H1 (cell line): ENCODE measurements around the gene SDHAF4. TPM values are rescaled to one million over a fixed set of nuclear protein-coding genes. Genes with fewer than 3 reads are reported as not detected.

Experiments used
- CTCF ChIA-PET: fragments of 300-600 bp; sonication (Branson Sonifier 250); formaldehyde crosslinking; loops from one replicate; lab custom pipeline; 2021; ENCODE audit not compliant: partially characterized antibody; lab: Charles Lee
- POLR2A ChIA-PET: fragments of 300-600 bp; sonication (Branson Sonifier 250); formaldehyde crosslinking; loops from one replicate; lab custom pipeline; 2021; ENCODE audit warnings: inconsistent platforms; ENCODE audit not compliant: partially characterized antibody; lab: Charles Lee
- DNase-seq, 2 experiments: peaks; one replicate each; pipeline versions ENCODE4 v3.0.0 to v3.0.0-alpha.2; 2010 to 2022; ENCODE audit warnings: low spot score in 2 of 2, low read depth in 1 of 2, mixed read lengths in 1 of 2
- FAIRE-seq: peaks from 2 replicates; lab custom pipeline; 2011; peaks lifted over from hg19 to GRCh38; lab: Jason Lieb, UNC
- H2AFZ ChIP-seq: 2 replicates; pipeline ENCODE4 v1.8.1; 2012; ENCODE audit warnings: low read length, inconsistent platforms
- H2AK5ac ChIP-seq: 2 replicates; pipeline ENCODE4 v1.6.1; 2013; ENCODE audit warnings: low read depth, low read length
- H2BK120ac ChIP-seq: replicated peaks from 2 replicates; pipeline ENCODE3; 2013; ENCODE audit warnings: low read depth, low read length, inconsistent platforms
- H2BK12ac ChIP-seq: 2 replicates; pipeline ENCODE4 v1.6.1; 2013; ENCODE audit warnings: low read depth, low read length
- H2BK15ac ChIP-seq: 2 replicates; pipeline ENCODE4 v1.6.1; 2013; ENCODE audit warnings: low read length
- H2BK20ac ChIP-seq: 2 replicates; pipeline ENCODE4 v1.6.1; 2013; ENCODE audit warnings: low read length
- H2BK5ac ChIP-seq: 2 replicates; pipeline ENCODE4 v1.6.1; 2013; ENCODE audit warnings: low read depth, low read length
- H3K14ac ChIP-seq: 2 replicates; pipeline ENCODE4 v1.6.1; 2013; ENCODE audit warnings: inconsistent platforms; ENCODE audit not compliant: insufficient read length
- H3K18ac ChIP-seq: 2 replicates; pipeline ENCODE4 v1.6.1; 2013; ENCODE audit warnings: low read length; ENCODE audit errors: extremely low read depth
- H3K23ac ChIP-seq: 2 replicates; pipeline ENCODE4 v1.6.1; 2013; ENCODE audit warnings: inconsistent platforms; ENCODE audit not compliant: insufficient read length
- H3K23me2 ChIP-seq: 2 replicates; pipeline ENCODE4 v1.6.1; 2013; ENCODE audit warnings: low read depth, low read length
- H3K27ac ChIP-seq: 2 replicates; pipeline ENCODE4 v1.6.1; 2011; ENCODE audit warnings: low read depth, low read length, inconsistent platforms
- H3K27me3 ChIP-seq, 4 experiments: replicated peaks in 1 of 4; 1 replicate in 1 of 4; 2 replicates in 3 of 4; pipeline versions ENCODE4 v1.6.1 to v1.8.1; 2011 to 2013; ENCODE audit warnings: low read length in 3 of 4, mild to moderate bottlenecking in 3 of 4, inconsistent platforms in 2 of 4, mixed read lengths in 2 of 4, moderate library complexity in 1 of 4; ENCODE audit not compliant: control insufficient read depth in 3 of 4, insufficient read depth in 3 of 4; ENCODE audit errors: extremely low read depth in 1 of 4
- H3K36me3 ChIP-seq, 4 experiments: 2 replicates each; pipeline versions ENCODE4 v1.6.1 to v1.8.1; 2011 to 2013; ENCODE audit warnings: mild to moderate bottlenecking in 4 of 4, low read length in 3 of 4, moderate library complexity in 2 of 4, control low read depth in 1 of 4, inconsistent platforms in 1 of 4; ENCODE audit not compliant: insufficient read depth in 4 of 4, control insufficient read depth in 2 of 4
- H3K4ac ChIP-seq: replicated peaks from 2 replicates; pipeline ENCODE3; 2013; ENCODE audit warnings: low read length, low read depth, mixed read lengths, inconsistent platforms; ENCODE audit not compliant: insufficient read length
- H3K4me1 ChIP-seq, 4 experiments: replicated peaks in 1 of 4; 1 replicate in 1 of 4; 2 replicates in 3 of 4; pipeline versions ENCODE4 v1.6.1 to v1.8.1; 2011 to 2013; ENCODE audit warnings: low read length in 3 of 4, inconsistent platforms in 2 of 4, mixed read lengths in 1 of 4; ENCODE audit not compliant: insufficient read depth in 4 of 4, control insufficient read depth in 3 of 4
- H3K4me2 ChIP-seq, 2 experiments: 2 replicates each; pipeline versions ENCODE4 v1.6.1 to v1.8.1; 2011 to 2013; ENCODE audit warnings: low read depth in 2 of 2, low read length in 2 of 2, control low read depth in 1 of 2, inconsistent platforms in 1 of 2, mild to moderate bottlenecking in 1 of 2; ENCODE audit not compliant: insufficient read depth in 1 of 2
- H3K4me3 ChIP-seq, 4 experiments: fragments of 200-600, 300-600 bp in 1 of 4; sonication (generic), shearing (Covaris generic), sonication (Bioruptor Twin) in 1 of 4; 2 replicates each; pipeline versions ENCODE4 v1.5.1 to v1.8.1; 2011 to 2016; ENCODE audit warnings: low read length in 4 of 4, low read depth in 3 of 4, control low read depth in 2 of 4, inconsistent platforms in 2 of 4, mild to moderate bottlenecking in 2 of 4, mixed read lengths in 1 of 4, moderate library complexity in 1 of 4; ENCODE audit not compliant: insufficient read depth in 2 of 4; ENCODE audit errors: extremely low read depth in 1 of 4
- H3K56ac ChIP-seq: replicated peaks from 2 replicates; pipeline ENCODE3; 2013; ENCODE audit warnings: low read depth, mild to moderate bottlenecking, mixed read lengths, low read length, inconsistent platforms; ENCODE audit not compliant: insufficient read length
- H3K79me1 ChIP-seq: 2 replicates; pipeline ENCODE4 v1.6.1; 2013; ENCODE audit warnings: low read depth, low read length, control low read depth
- H3K79me2 ChIP-seq, 2 experiments: 2 replicates each; pipeline versions ENCODE4 v1.6.1 to v1.8.1; 2012 to 2013; ENCODE audit warnings: low read length in 2 of 2, mild to moderate bottlenecking in 2 of 2, inconsistent platforms in 1 of 2; ENCODE audit not compliant: insufficient read depth in 2 of 2, control insufficient read depth in 1 of 2
- H3K9ac ChIP-seq, 4 experiments: replicated peaks in 1 of 4; 1 replicate in 1 of 4; 2 replicates in 3 of 4; pipeline versions ENCODE4 v1.6.1 to v1.8.1; 2011 to 2013; ENCODE audit warnings: low read depth in 3 of 4, low read length in 3 of 4, control low read depth in 2 of 4, mild to moderate bottlenecking in 2 of 4, moderate library complexity in 2 of 4, inconsistent platforms in 1 of 4; ENCODE audit errors: extremely low read depth in 1 of 4
- H3K9me3 ChIP-seq, 2 experiments: 2 replicates each; pipeline versions ENCODE4 v1.6.1 to v1.8.1; 2012 to 2013; ENCODE audit warnings: mild to moderate bottlenecking in 2 of 2, moderate library complexity in 2 of 2, control low read depth in 1 of 2, inconsistent platforms in 1 of 2, low read depth in 1 of 2, low read length in 1 of 2, mixed read lengths in 1 of 2; ENCODE audit not compliant: insufficient read depth in 2 of 2
- H4K20me1 ChIP-seq, 2 experiments: replicated peaks in 1 of 2; 2 replicates each; pipeline versions ENCODE3 to v1.8.1; 2011 to 2013; ENCODE audit warnings: inconsistent platforms in 2 of 2, low read length in 2 of 2, mild to moderate bottlenecking in 1 of 2; ENCODE audit not compliant: insufficient read depth in 2 of 2, control insufficient read depth in 1 of 2
- H4K5ac ChIP-seq: 2 replicates; pipeline ENCODE4 v1.6.1; 2013; ENCODE audit warnings: low read length, low read depth, mixed read lengths, inconsistent platforms; ENCODE audit not compliant: insufficient read length
- H4K8ac ChIP-seq: 2 replicates; pipeline ENCODE4 v1.8.0; 2013; ENCODE audit warnings: mild to moderate bottlenecking, moderate library complexity, low read length, inconsistent platforms; ENCODE audit not compliant: insufficient read depth; ENCODE audit errors: extremely low read depth
- H4K91ac ChIP-seq: replicated peaks from 2 replicates; pipeline ENCODE3; 2013; ENCODE audit warnings: low read length, mixed read lengths, inconsistent platforms; ENCODE audit not compliant: insufficient read length
- CBX5 ChIP-seq: fragments of 300-800, 300-1000 bp; sonication (generic); IDR thresholded peaks from 2 replicates; pipeline ENCODE4 v1.7.1; 2016; ENCODE audit warnings: antibody characterized with exemption, low read length, low read depth
- CBX8 ChIP-seq: fragments of 300-800, 300-1000 bp; sonication (generic); IDR thresholded peaks from 2 replicates; pipeline ENCODE4 v1.7.1; 2016; ENCODE audit warnings: low read depth, low read length, borderline replicate concordance
- GABPA ChIP-seq: IDR thresholded peaks from 2 replicates; pipeline ENCODE4 v1.6.1; 2011; ENCODE audit warnings: mild to moderate bottlenecking, low read length, moderate library complexity, borderline replicate concordance; ENCODE audit not compliant: insufficient read depth
- KDM1A ChIP-seq: fragments of 200-600, 300-600 bp; sonication (generic); IDR thresholded peaks from 2 replicates; pipeline ENCODE4 v1.7.1; 2016; ENCODE audit warnings: mild to moderate bottlenecking, low read length, borderline replicate concordance
- MAFK ChIP-seq: IDR thresholded peaks from 2 replicates; pipeline ENCODE4 v1.6.1; 2012; ENCODE audit warnings: low read depth, mild to moderate bottlenecking, improper control_type of control experiment, low read length
- POLR2AphosphoS5 ChIP-seq: IDR thresholded peaks from 2 replicates; pipeline ENCODE4 v1.6.1; 2011; ENCODE audit warnings: low read depth, low read length
- POU5F1 ChIP-seq: IDR thresholded peaks from 2 replicates; pipeline ENCODE4 v1.6.1; 2011; ENCODE audit warnings: low read depth, mild to moderate bottlenecking, low read length, moderate library complexity
- RXRA ChIP-seq: IDR thresholded peaks from 2 replicates; pipeline ENCODE4 v1.6.1; 2011; ENCODE audit warnings: low read depth, mild to moderate bottlenecking, low read length, moderate library complexity; ENCODE audit not compliant: insufficient read depth
- SAP30 ChIP-seq: fragments of 300-600 bp; sonication (generic); IDR thresholded peaks from 2 replicates; pipeline ENCODE4 v1.7.1; 2012; ENCODE audit warnings: low read length, moderate library complexity, mild to moderate bottlenecking, inconsistent platforms; ENCODE audit not compliant: insufficient read depth, insufficient replicate concordance
- SIX5 ChIP-seq: IDR thresholded peaks from 2 replicates; pipeline ENCODE4 v1.6.1; 2011; ENCODE audit warnings: mild to moderate bottlenecking, low read depth, low read length
- SP1 ChIP-seq: IDR thresholded peaks from 2 replicates; pipeline ENCODE4 v1.6.1; 2011; ENCODE audit warnings: low read depth, low read length
- SUZ12 ChIP-seq: fragments of 200-600 bp; sonication (generic); IDR thresholded peaks from 2 replicates; pipeline ENCODE4 v1.6.1; 2012; ENCODE audit warnings: mild to moderate bottlenecking, inconsistent platforms, low read length, moderate library complexity, mixed read lengths
- TAF7 ChIP-seq: optimal IDR thresholded peaks from 2 replicates; pipeline ENCODE3; 2011; ENCODE audit warnings: low read depth, mild to moderate bottlenecking, inconsistent platforms, low read length, moderate library complexity, borderline replicate concordance
- TCF12 ChIP-seq: IDR thresholded peaks from 2 replicates; pipeline ENCODE4 v1.6.1; 2011; ENCODE audit warnings: low read depth, mild to moderate bottlenecking, low read length
- polyA plus RNA-seq, 7 experiments: library from polyadenylated mRNA; depleted of rRNA in 3 of 7; stranded (reverse) in 5 of 7; unstranded in 2 of 7; fragments of >200 nt in 5 of 7; fragments of 200-250 nt in 2 of 7; gene quantifications; 1 replicate in 5 of 7; 2 replicates in 1 of 7; 4 replicates in 1 of 7; pipeline versions ENCODE4 v1.2.1 to v1.2.3, GENCODE V29; 2011 to 2013; ENCODE audit warnings: missing spikeins in 2 of 7, mixed read lengths in 2 of 7
- total RNA-seq: library from RNA; stranded (reverse); fragmentation: NEBNext Ultra II Directional; extraction: Animal tissue kit (Norgen Biotek cat#: 25700); gene quantifications from 2 replicates; pipeline ENCODE4 v1.2.1, GENCODE V29; 2021

The SDHAF4 gene
- total and polyA plus RNA-seq, 2 of the 8 experiments (the other 6 are each of a cell fraction or from before 2014, with no cell fraction given): 9.8 to 14.9 TPM

GRCh38 chr6:70586114-70586513 is 19.4 kb downstream of the SDHAF4 start (continued):
- no peak for TF ChIP-seq SUZ12

GRCh38 chr6:70590400-70590799 is 23.7 kb downstream of the SDHAF4 start:
- H4K5ac ChIP-seq: no peak overlapping the region
- DNase-seq (no peak), FAIRE-seq (no peak)
- no peak overlapping the region for H2BK12ac ChIP-seq
- no peak overlapping the region for H2BK20ac ChIP-seq
- no peak overlapping the region for H3K4ac ChIP-seq
- TF ChIP-seq TCF12 (no peak), SP1 (no peak), GABPA (no peak), POLR2AphosphoS5 (no peak), CBX5 (no peak), POU5F1 (no peak), KDM1A (no peak), SAP30 (no peak), CBX8 (no peak), SIX5 (no peak), MAFK (no peak), RXRA (no peak), TAF7 (no peak)
- no peaks in the 10 kb centered on the region for H3K79me1 ChIP-seq
- H4K91ac ChIP-seq: no peak overlapping the region
- no peak overlapping the region for H3K9ac ChIP-seq
- no peak overlapping the region for H3K4me2 ChIP-seq
- H2BK15ac ChIP-seq: no peak overlapping the region
- H3K27me3 ChIP-seq: no peaks in the 10 kb centered on the region
- peaks cover 0 to 2% of the 10 kb centered on the region in 2 experiments for H4K20me1 ChIP-seq
- no peak overlapping the region for H2BK5ac ChIP-seq
- no peak overlapping the region for H3K23ac ChIP-seq
- H3K14ac ChIP-seq: no peak overlapping the region
- no peak overlapping the region for H3K18ac ChIP-seq
- H3K79me2 ChIP-seq: no peaks in the 10 kb centered on the region
- no peak overlapping the region for H4K8ac ChIP-seq
- no peak overlapping the region for H2AK5ac ChIP-seq
- H3K23me2 ChIP-seq: no peaks in the 10 kb centered on the region
- H2BK120ac ChIP-seq: no peak overlapping the region
- no peaks in the 10 kb centered on the region for H3K4me1 ChIP-seq
- H3K27ac ChIP-seq: no peak overlapping the region
- no peak overlapping the region for H3K56ac ChIP-seq
- ChIA-PET CTCF (interaction anchor here (1.1 kb wide), 1 partner anchor 31 kb away, joined by 5 read pairs; no protein-coding TSS in a partner anchor), POLR2A (no interaction called here)
- H3K9me3 ChIP-seq: no peaks in the 10 kb centered on the region; a peak in 1 of 4 replicates
- H3K36me3 ChIP-seq: peaks cover 0 to 8% (median 0%) of the 10 kb centered on the region in 4 experiments; a peak in 2 of 8 replicates
- H2AFZ ChIP-seq: no peak overlapping the region
- H3K4me3 ChIP-seq: no peak overlapping the region
